GM23248 (cell line): ENCODE results near the gene PPT1. TPM values are rescaled to one million over a fixed set of nuclear protein-coding genes. Genes with fewer than 3 reads are reported as not detected.

Experiments used
- DNase-seq: peaks from one replicate; pipeline ENCODE4 v3.0.0-alpha.2; 2015
- H2AFZ ChIP-seq: fragments of 200-600 bp; sonication (generic); 2 replicates; pipeline ENCODE4 v1.6.1; 2016; ENCODE audit warnings: antibody characterized with exemption
- H3F3A ChIP-seq: fragments of 200-600 bp; sonication (generic); 2 replicates; pipeline ENCODE4 v1.6.1; 2016; ENCODE audit warnings: mild to moderate bottlenecking, antibody characterized with exemption, mixed run types; ENCODE audit not compliant: insufficient read depth
- H3K27ac ChIP-seq: fragments of 200-600 bp; sonication (generic); 2 replicates; pipeline ENCODE4 v1.5.1; 2016; ENCODE audit warnings: mild to moderate bottlenecking
- H3K27me3 ChIP-seq: fragments of 200-600 bp; sonication (generic); replicated peaks from 2 replicates; pipeline ENCODE4 v1.6.1; 2016; ENCODE audit warnings: mild to moderate bottlenecking; ENCODE audit not compliant: insufficient read depth
- H3K36me3 ChIP-seq: fragments of 200-600 bp; sonication (generic); 2 replicates; pipeline ENCODE4 v1.6.1; 2016; ENCODE audit warnings: low read depth, mild to moderate bottlenecking
- H3K4me1 ChIP-seq: fragments of 200-600 bp; sonication (generic); 2 replicates; pipeline ENCODE4 v1.6.1; 2016; ENCODE audit warnings: mild to moderate bottlenecking; ENCODE audit not compliant: insufficient read depth
- H3K4me2 ChIP-seq: fragments of 200-600 bp; sonication (generic); one replicate; pipeline ENCODE4 v1.6.1; 2016; ENCODE audit warnings: mild to moderate bottlenecking; ENCODE audit not compliant: unreplicated experiment
- H3K4me3 ChIP-seq: fragments of 200-600 bp; sonication (generic); 2 replicates; pipeline ENCODE4 v1.5.1; 2016; ENCODE audit warnings: mild to moderate bottlenecking
- H3K79me2 ChIP-seq: fragments of 200-600 bp; sonication (generic); 2 replicates; pipeline ENCODE4 v1.6.1; 2016; ENCODE audit warnings: mild to moderate bottlenecking; ENCODE audit not compliant: insufficient read depth
- H3K9ac ChIP-seq: fragments of 200-600 bp; sonication (generic); 2 replicates; pipeline ENCODE4 v1.6.1; 2016; ENCODE audit warnings: mild to moderate bottlenecking
- H3K9me2 ChIP-seq: fragments of 200-600 bp; sonication (generic); 2 replicates; pipeline ENCODE4 v1.6.1; 2016; ENCODE audit warnings: mixed run types, mild to moderate bottlenecking, moderate library complexity; ENCODE audit not compliant: insufficient read depth
- H3K9me3 ChIP-seq: fragments of 200-600 bp; sonication (generic); one replicate; pipeline ENCODE4 v1.6.1; 2017; ENCODE audit warnings: low read depth
- H4K20me1 ChIP-seq: fragments of 200-600 bp; sonication (generic); 2 replicates; pipeline ENCODE4 v1.6.0; 2016; ENCODE audit not compliant: insufficient read depth
- EZH2 ChIP-seq: fragments of 200-600 bp; sonication (generic); IDR thresholded peaks from 2 replicates; pipeline ENCODE4 v1.6.1; 2018; ENCODE audit warnings: antibody characterized with exemption, mild to moderate bottlenecking; ENCODE audit not compliant: insufficient read depth, poor library complexity, severe bottlenecking
- EZH2phosphoT487 ChIP-seq: fragments of 200-600 bp; sonication (generic); IDR thresholded peaks from 2 replicates; pipeline ENCODE4 v1.6.1; 2018; ENCODE audit warnings: antibody characterized with exemption, moderate library complexity, mild to moderate bottlenecking, low read depth; ENCODE audit not compliant: insufficient read depth
- WGBS, 2 experiments: methylation state at CpG; one replicate each; pipeline ENCODE4 v1.1.6; 2015 to 2017; ENCODE audit warnings: low lambda C conversion rate in 2 of 2, low coverage in 1 of 2; ENCODE audit errors: missing lambda C conversion rate in 2 of 2; 5-methylcytosine and 5-hydroxymethylcytosine counted together
- in situ Hi-C: fragments of 300-500 bp; cut with MboI; formaldehyde crosslinking; loops from 2 replicates; pipeline ENCODE4 v1.15.0; 2020
- polyA plus RNA-seq: library from polyadenylated mRNA; unstranded; fragments of >200 nt; fragmentation: Nextera tagmentation; extraction: Ambion mirVana; gene quantifications from 2 replicates; pipeline ENCODE4 v1.2.1, GENCODE V29; 2016
- total RNA-seq: library from RNA; depleted of rRNA; stranded (reverse); fragments of >200 nt; shearing (Covaris generic); gene quantifications from 2 replicates; pipeline ENCODE4 v1.2.3, GENCODE V29; 2014

PPT1 gene
- total and polyA plus RNA-seq, 2 experiments from 2014 or later, result 38.3 to 54.0 TPM

DNA sequence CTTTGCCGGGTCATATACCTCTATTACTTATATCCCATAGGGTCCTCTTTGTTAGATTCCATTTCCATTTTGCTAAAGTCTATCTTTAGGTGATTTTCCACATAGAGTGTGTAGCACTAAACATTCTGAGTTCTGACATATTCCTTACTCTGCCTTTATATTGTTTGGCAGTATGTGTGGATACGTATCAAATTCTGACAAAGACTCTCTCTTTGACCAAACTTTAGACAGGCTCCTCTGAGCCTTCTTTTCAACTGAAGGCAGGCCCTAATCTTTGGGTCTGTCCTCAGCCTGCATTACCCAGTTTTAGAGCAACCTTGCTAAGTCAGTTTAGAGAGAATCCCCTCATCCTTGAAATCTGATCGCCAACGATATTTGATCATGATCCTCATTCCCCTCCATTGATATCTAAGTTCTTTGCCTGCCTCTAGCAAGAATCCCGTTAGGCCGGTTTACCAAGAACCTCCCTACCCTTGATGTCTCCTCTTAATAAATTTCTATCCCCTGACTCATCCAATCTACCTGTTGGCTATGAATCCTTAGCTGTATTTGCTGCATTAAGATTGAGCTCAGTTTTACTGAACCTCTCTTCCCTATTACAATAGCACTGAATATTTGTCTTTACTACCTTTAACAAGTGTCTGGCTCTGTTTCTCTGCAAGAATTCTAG lies 10.4 kb upstream of the PPT1 start:
- H3K79me2 ChIP-seq, result no peaks in the 10 kb centered on the region
- TF ChIP-seq EZH2 (no peak), EZH2phosphoT487 (no peak)
- WGBS, 2 experiments, result 72 to 74% methylated on average over 6 of the region's 6 CpGs
- H4K20me1 ChIP-seq, result no peaks in the 10 kb centered on the region
- no peaks in the 10 kb centered on the region for H3K9me3 ChIP-seq
- DNase-seq, result no peak
- no peaks in the 10 kb centered on the region for H3K9me2 ChIP-seq
- H3K4me1 ChIP-seq, result no peaks in the 10 kb centered on the region
- H3K9ac ChIP-seq, result no peak overlapping the region
- peaks cover 16% of the 10 kb centered on the region for H3K27me3 ChIP-seq
- no peak overlapping the region for H3K27ac ChIP-seq
- no peak overlapping the region for H2AFZ ChIP-seq
- in situ Hi-C loops, result no loop called here
- H3K36me3 ChIP-seq, result no peaks in the 10 kb centered on the region
- no peak overlapping the region for H3K4me2 ChIP-seq
- no peak overlapping the region for H3K4me3 ChIP-seq
- H3F3A ChIP-seq, result no peaks in the 10 kb centered on the region

DNA sequence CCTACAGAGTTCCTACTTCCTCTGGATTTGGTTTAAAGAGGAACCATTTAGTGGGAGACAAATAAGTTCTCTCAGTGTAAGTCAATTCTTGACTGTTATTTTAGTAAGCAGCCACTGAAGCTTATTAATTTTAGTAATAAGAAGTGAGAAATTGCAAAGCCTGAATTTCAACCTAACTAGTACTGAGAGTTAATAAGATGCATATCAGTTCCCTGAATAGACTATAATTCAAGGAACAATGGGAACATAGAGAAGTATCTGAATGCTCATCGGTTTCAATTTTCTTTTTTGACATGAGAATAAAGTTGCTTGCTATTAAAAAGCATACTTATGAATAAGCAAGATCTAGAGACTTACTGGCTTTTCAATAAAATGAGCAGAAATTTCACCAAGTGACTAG lies 8.0 kb upstream of the PPT1 start:
- no peak overlapping the region for H3K27ac ChIP-seq
- TF ChIP-seq EZH2phosphoT487 (no peak), EZH2 (no peak)
- no peaks in the 10 kb centered on the region for H3K9me2 ChIP-seq
- H3F3A ChIP-seq, result no peaks in the 10 kb centered on the region
- H3K4me3 ChIP-seq, result no peak overlapping the region
- H4K20me1 ChIP-seq, result no peaks in the 10 kb centered on the region
- no peaks in the 10 kb centered on the region for H3K79me2 ChIP-seq
- no peak overlapping the region for H3K9ac ChIP-seq
- H3K4me1 ChIP-seq, result no peaks in the 10 kb centered on the region
- H3K27me3 ChIP-seq, result peaks cover 11% of the 10 kb centered on the region
- H2AFZ ChIP-seq, result no peak overlapping the region
- H3K4me2 ChIP-seq, result no peak overlapping the region
- no peaks in the 10 kb centered on the region for H3K36me3 ChIP-seq
- in situ Hi-C loops, result no loop called here
- WGBS, 2 experiments, result 65 to 84% methylated on average over 1 of the region's 1 CpG
- no peak for DNase-seq
- no peaks in the 10 kb centered on the region for H3K9me3 ChIP-seq

DNA sequence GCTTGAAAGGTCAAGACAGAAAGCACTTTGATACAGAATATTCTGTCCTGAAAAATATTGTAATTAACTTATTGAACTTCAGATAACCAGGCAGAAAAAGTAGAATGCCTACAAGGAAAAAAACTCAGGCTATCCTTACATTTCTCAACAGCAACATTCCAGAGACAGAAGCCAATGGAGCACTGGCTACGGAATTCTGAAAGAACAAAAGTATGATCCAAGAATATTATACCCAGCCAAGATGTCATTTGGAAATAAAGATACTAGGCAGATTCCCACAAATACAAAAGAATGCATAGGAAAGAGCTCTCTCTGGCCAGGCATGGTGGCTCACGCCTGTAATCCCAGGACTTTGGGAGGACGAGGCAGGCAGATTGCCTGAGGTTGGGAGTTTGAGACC lies 5.8 kb upstream of the PPT1 start:
- DNase-seq, result no peak
- Histone ChIP-seq H3K36me3 (no peaks in the 10 kb centered on the region), H2AFZ (no peak overlapping the region), H3K4me3 (no peak overlapping the region), H4K20me1 (no peaks in the 10 kb centered on the region), H3K27me3 (peaks cover 7% of the 10 kb centered on the region; the same call in 1 of the 2 replicates), H3K9ac (no peak overlapping the region), H3K4me1 (no peaks in the 10 kb centered on the region), H3K27ac (no peak overlapping the region), H3K79me2 (no peaks in the 10 kb centered on the region), H3K9me2 (no peaks in the 10 kb centered on the region), H3F3A (no peaks in the 10 kb centered on the region), H3K9me3 (no peaks in the 10 kb centered on the region), H3K4me2 (no peak overlapping the region)
- TF ChIP-seq EZH2phosphoT487 (no peak), EZH2 (no peak)
- in situ Hi-C loops, result no loop called here
- WGBS, 2 experiments, result 46 to 53% methylated on average over 3 of the region's 3 CpGs

DNA sequence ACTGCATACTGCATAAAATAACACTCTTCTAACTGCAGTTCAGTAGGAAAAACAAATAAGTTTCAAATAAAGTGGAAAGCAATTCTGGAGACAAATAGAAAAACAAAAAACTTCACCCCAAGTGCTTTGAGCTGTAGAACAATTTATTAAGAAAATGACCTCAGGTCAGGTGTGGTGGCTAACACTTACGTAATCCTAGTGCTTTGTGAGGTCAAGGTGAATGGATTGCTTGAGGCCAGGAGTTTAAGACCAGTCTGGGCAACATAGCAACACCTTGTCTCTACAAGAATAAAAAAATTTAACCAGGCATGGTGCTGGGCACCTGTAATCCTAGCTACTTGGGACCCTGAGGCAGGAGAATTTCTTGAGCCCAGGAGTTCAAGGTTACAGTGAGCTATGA lies 5.0 kb upstream of the PPT1 start:
- Histone ChIP-seq H3K4me3 (no peak overlapping the region), H3K4me2 (no peak overlapping the region), H3K9me3 (no peaks in the 10 kb centered on the region), H3K9me2 (no peaks in the 10 kb centered on the region), H3K4me1 (no peaks in the 10 kb centered on the region), H3K79me2 (no peaks in the 10 kb centered on the region), H2AFZ (no peak overlapping the region), H4K20me1 (no peaks in the 10 kb centered on the region), H3K36me3 (no peaks in the 10 kb centered on the region), H3K27me3 (peaks cover 7% of the 10 kb centered on the region; the same call in 1 of the 2 replicates), H3F3A (no peaks in the 10 kb centered on the region), H3K9ac (no peak overlapping the region), H3K27ac (no peak overlapping the region)
- 13 to 30% methylated on average over 1 of the region's 1 CpG for WGBS, 2 experiments
- in situ Hi-C loops, result no loop called here
- TF ChIP-seq EZH2phosphoT487 (no peak), EZH2 (no peak)
- no peak for DNase-seq
